Measurements from ENCODE around the gene DOC2A.

Gene DOC2A

GRCh38 chr16:30002614-30003346, 8.0 kb downstream of the DOC2A start:
- peaks cover 5% of the 10 kb centered on the region for H3K79me2 ChIP-seq (ENCODE audit: control insufficient read depth, low read length)
- no peaks in the 10 kb centered on the region for H4K20me1 ChIP-seq (ENCODE audit: control insufficient read depth, insufficient read depth, low read depth, low read length)
- TF ChIP-seq EZH2phosphoT487 (IDR thresholded peaks at IDR 0.05; ENCODE audit: borderline replicate concordance, low read length), result no peak
- no peak for TF ChIP-seq CTCF (IDR thresholded peaks at IDR 0.05; ENCODE audit: low read depth, low read length, poor library complexity, severe bottlenecking)
- no peaks in the 10 kb centered on the region for H3F3A ChIP-seq (ENCODE audit: control insufficient read depth, insufficient read depth)
- no peaks in the 10 kb centered on the region for H3K27me3 ChIP-seq (ENCODE audit: control insufficient read depth, low read length)
- no peaks in the 10 kb centered on the region for H3K9me2 ChIP-seq (replicated peaks; ENCODE audit: control insufficient read depth, low read length)
- no peak overlapping the region for H3K27ac ChIP-seq (ENCODE audit: low read depth, low read length)
- H3K9me3 ChIP-seq (ENCODE audit: control insufficient read depth, insufficient read depth, low read length), result no peaks in the 10 kb centered on the region
- peaks cover under 1% of the 10 kb centered on the region; the same call in 1 of the 2 replicates for H3K4me1 ChIP-seq (ENCODE audit: control insufficient read depth, low read length)
- H3K4me2 ChIP-seq (ENCODE audit: low read length), result no peak overlapping the region
- peaks cover 54% of the 10 kb centered on the region for H3K36me3 ChIP-seq (ENCODE audit: control insufficient read depth, low read length)
- H3K4me3 ChIP-seq (ENCODE audit: low read length), result no peak overlapping the region

- Histone ChIP-seq H3K36me3 (ENCODE audit: control insufficient read depth, low read length) (peaks cover 67% of the 10 kb centered on the region), H3K27ac (ENCODE audit: low read depth, low read length) (no peak overlapping the region)
Measured at GRCh38 chr16:30000735-30001631, 9.8 kb downstream of the DOC2A start.

GRCh38 chr16:29999605-30000004, 11.2 kb downstream of the DOC2A start:
- peaks cover 71% of the 10 kb centered on the region for H3K36me3 ChIP-seq (ENCODE audit: control insufficient read depth, low read length)
- no peaks in the 10 kb centered on the region for H3K9me2 ChIP-seq (replicated peaks; ENCODE audit: control insufficient read depth, low read length)
- no peak overlapping the region for H3K4me3 ChIP-seq (ENCODE audit: low read length)
- H3K79me2 ChIP-seq (ENCODE audit: control insufficient read depth, low read length), result peaks cover 30% of the 10 kb centered on the region
- H4K20me1 ChIP-seq (ENCODE audit: control insufficient read depth, insufficient read depth, low read depth, low read length), result no peaks in the 10 kb centered on the region
- H3K4me1 ChIP-seq (ENCODE audit: control insufficient read depth, low read length), result peaks cover 23% of the 10 kb centered on the region
- H3K27ac ChIP-seq (ENCODE audit: low read depth, low read length), result no peak overlapping the region
- no peaks in the 10 kb centered on the region for H3K27me3 ChIP-seq (ENCODE audit: control insufficient read depth, low read length)
- TF ChIP-seq EZH2phosphoT487 (IDR thresholded peaks at IDR 0.05; ENCODE audit: borderline replicate concordance, low read length) (no peak), CTCF (IDR thresholded peaks at IDR 0.05; ENCODE audit: low read depth, low read length, poor library complexity, severe bottlenecking) (no peak)
- peaks cover 7% of the 10 kb centered on the region for H3F3A ChIP-seq (ENCODE audit: control insufficient read depth, insufficient read depth)
- H3K9me3 ChIP-seq (ENCODE audit: control insufficient read depth, insufficient read depth, low read length), result no peaks in the 10 kb centered on the region
- no peak overlapping the region for H3K4me2 ChIP-seq (ENCODE audit: low read length)

More at GRCh38 chr16:30000735-30001631, 9.8 kb downstream of the DOC2A start:
- no peak overlapping the region for H3K4me3 ChIP-seq (ENCODE audit: low read length)
- no peaks in the 10 kb centered on the region for H3K9me3 ChIP-seq (ENCODE audit: control insufficient read depth, insufficient read depth, low read length)
- H3K79me2 ChIP-seq (ENCODE audit: control insufficient read depth, low read length), result peaks cover 23% of the 10 kb centered on the region
- TF ChIP-seq EZH2phosphoT487 (IDR thresholded peaks at IDR 0.05; ENCODE audit: borderline replicate concordance, low read length), result no peak
- no peak for TF ChIP-seq CTCF (IDR thresholded peaks at IDR 0.05; ENCODE audit: low read depth, low read length, poor library complexity, severe bottlenecking)
- no peak overlapping the region for H3K4me2 ChIP-seq (ENCODE audit: low read length)
- H4K20me1 ChIP-seq (ENCODE audit: control insufficient read depth, insufficient read depth, low read depth, low read length), result no peaks in the 10 kb centered on the region
- H3K9me2 ChIP-seq (replicated peaks; ENCODE audit: control insufficient read depth, low read length), result no peaks in the 10 kb centered on the region
- H3K4me1 ChIP-seq (ENCODE audit: control insufficient read depth, low read length), result peaks cover 11% of the 10 kb centered on the region
- no peaks in the 10 kb centered on the region; the same call in 1 of the 2 replicates for H3F3A ChIP-seq (ENCODE audit: control insufficient read depth, insufficient read depth)
- H3K27me3 ChIP-seq (ENCODE audit: control insufficient read depth, low read length), result no peaks in the 10 kb centered on the region
